GM18508 (cell line): ENCODE results near the gene SPATA9.
"Not testable (repeated sequence)": the region's sequence is repeated elsewhere in the genome, so short reads cannot be mapped to it uniquely, and the experiment has no call there.

ENCODE experiments used
- ATAC-seq: cut with Tn5 transposase; IDR thresholded peaks from one replicate; pipeline ENCODE4 v1.9.1; 2021; ENCODE audit warnings: moderate number of reproducible peaks; ENCODE audit not compliant: insufficient read depth, unreplicated experiment

Gene SPATA9

DNA sequence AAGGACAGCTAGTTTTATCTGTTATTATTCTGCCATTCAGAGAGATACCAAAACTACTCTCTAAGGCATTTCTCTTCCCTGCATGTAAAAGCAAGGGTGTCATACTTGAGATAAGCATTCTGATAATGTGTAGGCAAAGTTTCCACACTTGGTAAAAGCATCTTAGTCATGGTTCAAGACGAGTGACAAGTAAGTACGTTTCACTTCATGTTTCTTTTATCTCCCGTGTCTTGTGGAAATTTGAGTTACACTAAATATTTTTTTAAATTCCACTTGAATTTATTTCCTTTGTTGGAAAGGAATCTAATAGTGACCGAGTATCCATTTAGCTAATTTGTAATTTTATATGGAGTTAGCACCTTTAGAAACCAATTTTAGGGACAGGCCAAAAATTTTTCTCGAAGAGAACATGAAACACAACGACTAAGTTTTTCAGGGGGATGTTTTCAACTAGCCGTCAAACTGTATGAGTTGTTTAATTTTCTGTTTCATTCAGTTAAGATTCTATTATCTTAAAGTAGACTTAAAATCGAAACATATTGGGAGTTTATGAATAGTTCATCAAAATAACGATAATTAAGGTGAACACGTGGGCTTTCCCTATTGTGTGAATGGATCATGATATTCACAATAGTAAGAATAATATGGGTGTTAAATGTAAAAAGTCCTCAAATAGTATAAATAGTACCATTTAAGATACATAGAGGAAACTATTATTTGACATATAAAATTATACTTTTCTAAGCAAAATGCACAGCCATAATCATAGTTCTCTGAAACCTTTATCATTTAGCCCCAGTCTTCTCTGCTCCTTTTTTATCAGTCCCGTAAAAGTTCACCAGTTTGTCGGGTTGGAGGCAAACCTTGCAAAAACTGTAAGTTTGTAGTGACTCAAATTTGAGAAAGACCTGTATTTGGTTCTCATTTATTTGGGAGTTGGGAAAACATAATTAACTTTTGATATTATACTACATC is 34.6 kb downstream of the SPATA9 start:
- ATAC-seq = no peak

- ATAC-seq = peak; percentile 94
Measured at GRCh38 chr5:95646569-95647431, 36.0 kb downstream of the SPATA9 start, which contains the start of gene RFESD. TSS of gene RFESD (plus strand) at chr5:95646777. CDS start at chr5:95652272, 5,495 bp downstream.

DNA sequence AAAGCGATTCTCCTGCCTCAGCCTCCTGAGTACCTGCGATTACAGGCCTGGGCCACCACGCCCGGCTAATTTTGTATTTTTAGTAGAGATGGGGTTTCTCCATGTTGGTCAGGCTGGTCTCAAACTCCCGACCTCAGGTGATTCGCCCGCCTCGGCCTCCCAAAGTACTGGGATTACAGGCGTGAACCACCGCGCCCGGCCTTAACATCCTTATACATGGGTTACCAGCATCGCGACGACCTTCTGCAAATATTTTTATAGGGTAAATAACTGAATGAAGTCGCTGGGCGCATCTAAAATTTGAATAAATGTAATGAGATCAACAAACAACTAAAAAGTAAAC is 36.6 kb downstream of the SPATA9 start:
- ATAC-seq = not testable (repeated sequence)

DNA sequence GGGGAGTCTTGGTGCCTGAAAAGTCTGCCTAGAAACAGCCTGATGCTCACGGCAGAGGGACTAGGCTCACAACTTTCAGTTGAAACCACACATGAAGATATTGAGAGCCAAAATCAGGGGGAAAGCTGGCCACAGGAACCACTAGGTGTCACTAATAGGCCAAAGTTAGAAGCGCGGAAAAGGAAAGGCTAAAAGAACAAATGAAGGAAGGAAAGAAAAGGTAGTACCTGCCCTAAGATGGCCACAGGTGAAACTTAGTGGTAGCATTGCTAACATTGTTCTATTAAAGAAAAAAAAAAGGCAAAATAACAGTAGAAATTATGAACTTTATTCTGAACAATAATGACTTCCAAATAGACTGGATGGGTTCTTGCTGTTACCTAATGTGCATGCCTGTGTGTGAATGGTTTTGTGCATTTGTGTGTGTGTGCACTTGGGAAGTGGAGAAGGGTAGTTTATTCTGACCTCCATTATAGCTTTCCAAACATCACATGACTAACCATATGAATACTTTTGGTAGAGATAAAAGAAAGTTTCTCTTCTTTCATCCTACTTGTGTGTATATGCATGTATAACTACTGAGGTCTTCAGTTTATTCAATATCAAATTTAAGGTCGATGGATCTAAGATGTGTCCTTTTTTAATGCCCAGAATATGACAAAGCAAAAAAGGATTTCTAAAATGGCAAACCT is 38.3 kb downstream of the SPATA9 start:
- ATAC-seq = peak; percentile 39

GRCh38 chr5:95643152-95643551 is 39.6 kb downstream of the SPATA9 start:
- ATAC-seq = no peak

DNA sequence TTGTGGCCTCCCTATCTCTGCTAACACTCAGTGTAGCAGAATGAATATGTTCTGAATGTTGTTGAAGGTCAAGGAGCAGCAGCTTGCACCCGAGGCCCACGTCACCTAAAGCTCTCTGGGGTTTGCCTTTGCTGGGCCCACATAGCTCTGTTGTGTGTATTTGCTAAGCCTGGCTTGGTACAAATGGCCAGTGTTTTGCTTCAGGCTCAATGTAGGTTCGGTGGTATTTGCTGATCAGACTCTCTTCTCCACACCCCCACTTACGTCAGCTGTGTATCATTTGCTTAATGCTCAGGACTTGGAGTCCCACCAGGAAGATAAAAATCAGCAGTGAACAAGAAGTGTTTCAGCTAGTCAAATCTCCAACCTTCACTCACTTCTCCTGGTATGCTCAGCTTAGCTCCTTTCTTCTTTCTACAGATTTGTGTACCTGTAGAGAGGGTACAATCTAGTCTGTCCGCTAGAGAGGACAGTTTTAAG is 41.0 kb downstream of the SPATA9 start:
- ATAC-seq = no peak

DNA sequence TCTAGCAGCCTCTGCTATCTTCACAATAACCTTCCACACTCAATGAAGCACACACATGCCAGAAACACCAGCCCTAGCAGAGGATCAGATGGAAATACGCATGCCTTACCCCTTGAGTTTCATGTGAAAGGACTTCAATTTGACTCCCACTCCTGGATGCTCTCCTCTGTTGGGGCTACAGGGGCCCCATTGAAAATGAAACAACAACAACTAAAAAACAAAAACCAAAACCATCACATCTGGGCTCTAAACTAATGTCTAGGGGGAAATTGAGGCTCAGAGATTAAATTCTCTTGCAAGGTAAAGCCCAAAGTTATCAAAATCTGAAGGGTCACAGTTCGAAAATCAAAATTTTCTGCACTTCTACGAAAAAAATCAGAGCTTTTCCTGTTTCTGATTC is 44.2 kb downstream of the SPATA9 start:
- ATAC-seq = no peak

GRCh38 chr5:95634081-95634480 is 48.7 kb downstream of the SPATA9 start:
- ATAC-seq = no peak

DNA sequence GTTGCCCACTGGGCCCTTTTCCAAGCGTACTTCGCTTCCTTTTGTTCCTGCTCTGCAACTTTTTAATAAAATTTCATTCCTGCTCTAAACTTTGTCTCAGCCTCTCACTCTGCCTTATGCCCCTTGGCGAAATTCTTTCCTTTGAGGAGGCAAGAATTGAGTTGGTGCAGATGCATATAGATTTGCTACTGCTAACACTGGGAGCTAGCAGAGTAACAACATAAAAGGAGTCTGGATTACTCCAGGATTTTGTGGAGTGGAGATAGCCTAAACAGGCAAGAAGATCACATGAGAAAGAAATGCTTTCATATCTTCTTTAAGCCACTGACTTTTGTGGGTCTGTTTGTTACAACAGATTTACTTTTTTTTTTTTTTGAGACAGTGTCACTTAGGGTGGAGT is 49.1 kb downstream of the SPATA9 start:
- ATAC-seq = no peak

GRCh38 chr5:95632942-95633341 is 49.8 kb downstream of the SPATA9 start:
- not testable (repeated sequence) for ATAC-seq

DNA sequence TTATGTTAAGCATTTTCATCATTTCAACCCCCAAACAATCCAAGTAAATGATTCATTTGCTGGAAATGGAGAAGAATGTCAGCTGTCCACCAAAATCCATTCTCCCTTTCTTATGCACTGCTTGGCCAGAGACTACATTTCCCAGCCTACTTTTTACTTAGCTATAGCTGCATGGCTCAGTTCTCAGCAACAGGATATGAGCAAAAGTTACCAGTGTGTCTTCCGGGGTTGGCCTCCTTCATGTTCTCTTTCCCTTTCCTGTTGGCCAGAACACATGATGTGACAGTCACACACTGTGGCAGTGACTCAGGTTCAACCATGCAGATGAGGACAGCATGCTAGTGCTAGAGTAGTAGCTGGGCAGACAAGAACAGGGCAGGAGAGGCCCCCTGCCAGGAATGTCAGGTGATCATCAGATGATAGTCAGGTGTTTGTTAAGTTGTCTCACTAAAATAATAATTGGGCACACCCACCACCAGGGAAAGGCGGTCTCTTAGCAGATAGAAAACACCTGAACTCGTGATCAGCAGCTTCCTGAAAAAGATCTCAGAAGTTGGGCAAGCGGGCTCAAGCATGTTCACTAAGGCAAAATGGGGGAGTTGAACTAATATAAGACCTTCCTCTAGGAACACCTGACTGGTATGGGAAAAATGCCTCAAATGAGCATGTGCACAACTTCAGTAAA is 50.7 kb downstream of the SPATA9 start:
- ATAC-seq = peak; percentile 81

DNA sequence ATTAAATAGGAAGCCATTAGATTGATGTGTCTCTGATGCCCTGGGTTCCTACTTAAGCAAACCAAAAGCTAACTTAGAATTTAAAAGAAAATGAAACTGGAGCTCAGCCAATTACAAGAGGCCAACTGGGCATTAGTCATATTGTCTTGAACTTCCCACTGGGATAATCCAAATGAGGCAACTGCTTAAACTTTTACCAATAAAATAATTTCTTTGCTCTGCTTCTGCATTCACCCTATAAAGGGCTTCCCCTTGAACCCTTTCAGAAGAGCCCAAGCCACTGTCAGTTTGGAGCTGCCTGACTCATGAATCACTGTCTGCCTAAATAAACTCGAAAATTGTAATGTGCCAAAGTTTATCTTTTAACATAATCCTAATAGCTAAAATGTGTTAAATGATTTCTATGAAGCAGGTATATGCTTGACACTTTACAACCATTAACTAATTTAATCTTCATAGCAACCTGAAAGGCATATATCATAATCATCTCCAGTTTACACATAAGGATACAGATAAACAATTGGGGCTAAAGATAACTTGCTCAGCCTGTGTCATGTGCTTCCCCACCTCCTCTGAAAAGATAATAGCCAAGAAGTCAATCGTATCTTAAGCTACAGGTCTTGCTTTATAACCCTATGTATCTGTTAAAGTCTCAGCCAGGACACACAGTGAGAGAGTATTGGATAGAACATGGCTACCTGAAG is 51.4 kb downstream of the SPATA9 start:
- no peak for ATAC-seq

DNA sequence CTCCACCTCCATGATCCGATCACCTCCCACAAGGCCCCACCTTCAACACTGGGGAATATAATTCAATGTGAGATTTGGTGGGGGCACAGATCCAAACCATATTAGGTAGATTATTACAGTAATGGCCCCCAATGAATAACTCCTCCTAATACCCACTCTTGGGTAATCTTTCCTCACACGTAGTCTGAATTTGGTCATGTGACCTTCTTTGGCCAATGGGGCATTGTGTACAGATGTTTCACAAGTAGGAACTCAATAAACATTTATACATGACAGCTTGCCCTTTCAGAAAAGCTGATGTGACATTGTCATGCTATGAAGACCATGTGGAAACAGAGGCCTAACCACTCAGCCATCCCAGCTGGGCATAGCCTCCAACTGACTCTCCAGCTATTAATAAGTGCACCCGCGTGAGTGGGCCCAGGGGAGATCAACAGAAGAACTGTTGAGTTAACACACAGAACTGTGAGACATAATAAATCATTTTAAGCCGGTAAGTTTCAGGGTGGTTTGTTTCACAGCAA is 52.3 kb downstream of the SPATA9 start:
- no peak for ATAC-seq

GRCh38 chr5:95628933-95629332 is 53.9 kb downstream of the SPATA9 start:
- no peak for ATAC-seq

DNA sequence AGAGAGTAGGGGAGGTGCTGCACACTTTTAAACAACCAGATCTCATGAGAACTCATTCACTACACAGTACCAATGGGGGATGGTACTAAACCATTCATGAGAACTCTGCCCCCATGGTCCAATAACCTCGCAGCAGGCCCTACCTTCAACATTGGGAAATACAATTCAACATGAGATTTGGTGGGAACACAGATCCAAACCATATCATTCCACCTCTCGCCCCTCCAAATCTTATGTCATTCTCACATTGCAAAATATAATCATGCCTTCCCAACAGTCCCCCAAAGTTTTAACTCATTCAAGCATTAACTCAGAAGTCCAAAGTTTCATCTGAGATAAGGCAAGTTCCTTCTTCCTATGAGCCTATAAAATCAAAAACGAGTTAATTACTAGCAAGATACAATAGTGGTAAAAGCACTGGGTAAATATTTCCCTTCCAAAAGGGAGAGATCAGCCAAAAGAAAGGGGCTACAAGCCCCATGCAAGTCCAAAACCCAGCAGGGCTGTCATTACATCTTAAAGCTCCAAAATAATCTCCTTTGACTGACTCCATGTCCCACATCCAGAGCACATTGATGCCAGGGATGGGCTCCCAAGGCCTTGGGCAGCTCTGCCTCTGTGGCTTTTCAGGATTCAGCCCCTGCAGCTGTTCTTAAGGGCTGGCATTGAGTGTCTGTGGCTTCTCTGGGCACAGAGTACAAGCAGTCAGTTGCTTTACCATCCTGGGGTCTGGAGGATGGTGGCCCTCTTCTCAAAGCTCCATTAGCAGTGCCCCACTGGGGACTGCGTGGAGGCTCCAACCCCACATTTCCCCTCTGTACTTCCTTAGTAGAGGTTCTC is 54.6 kb downstream of the SPATA9 start:
- ATAC-seq = no peak

DNA sequence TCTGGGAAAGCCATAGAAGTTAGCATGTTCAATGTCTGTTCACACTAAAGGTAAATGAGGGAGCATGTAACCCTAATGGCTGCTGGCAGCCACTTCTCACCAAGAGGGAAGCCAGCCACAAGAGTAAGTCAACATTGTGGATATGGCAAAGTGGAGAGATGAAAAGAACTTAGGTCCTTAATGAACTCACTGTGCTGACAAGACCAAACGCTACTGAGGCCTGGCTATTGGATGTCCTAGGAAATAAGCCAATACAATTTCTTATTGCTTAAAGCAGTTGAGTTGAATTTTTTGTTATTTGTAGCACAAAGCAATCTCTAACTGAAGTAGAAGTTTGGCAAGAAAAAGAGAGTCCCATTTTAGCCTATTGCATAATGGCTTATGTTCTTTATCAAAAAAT is 56.1 kb downstream of the SPATA9 start:
- no peak for ATAC-seq

DNA sequence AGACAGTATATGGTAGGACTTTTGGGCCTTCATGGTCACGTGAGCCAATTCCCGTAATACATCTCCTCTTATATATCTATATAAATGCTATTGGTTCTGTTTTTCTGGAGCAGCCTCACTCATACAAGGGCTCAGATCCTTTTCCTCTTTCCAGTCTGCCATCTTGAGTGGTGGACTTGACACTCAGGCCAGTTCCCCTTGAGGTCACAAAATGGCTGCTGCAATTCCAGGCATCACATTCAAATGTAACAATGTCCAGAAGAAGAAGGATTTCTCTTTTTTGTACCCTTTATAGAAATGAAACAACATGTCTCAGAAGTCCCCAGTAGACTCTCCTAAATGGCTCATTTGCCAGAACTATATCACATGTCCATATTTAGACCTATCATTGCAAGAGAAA is 58.4 kb downstream of the SPATA9 start:
- ATAC-seq = no peak

DNA sequence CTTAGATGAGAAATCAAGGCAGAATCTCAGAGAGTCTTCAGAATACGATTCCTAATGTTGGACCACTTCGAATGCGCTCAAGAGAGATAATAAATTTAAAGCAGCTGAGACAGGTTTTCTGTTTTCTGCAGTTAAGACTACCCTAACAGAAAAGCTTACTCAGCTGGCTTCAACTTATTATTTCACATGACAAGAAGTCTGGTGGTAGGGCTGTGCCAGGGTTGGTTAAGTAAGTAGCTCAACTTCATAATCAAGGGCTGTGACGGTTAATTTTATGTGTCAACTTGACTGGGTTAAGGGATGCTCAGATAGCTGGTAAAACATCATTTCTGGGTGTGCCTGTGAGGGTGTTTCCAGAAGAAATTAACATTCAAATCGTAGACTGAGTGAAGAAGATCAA is 59.1 kb downstream of the SPATA9 start:
- ATAC-seq = no peak
